ENCODE results near the gene EFCAB7. TPM values are rescaled to one million over a fixed set of nuclear protein-coding genes. Genes with fewer than 3 reads are reported as not detected.

Gene EFCAB7
- total and polyA plus RNA-seq, 2 of the 8 experiments (the other 6 are each of a cell fraction or from before 2014, with no cell fraction given) = 1.1 to 3.1 TPM

GRCh38 chr1:63621698-63622097, 98.4 kb downstream of the EFCAB7 start (continued):
- no peak for TF ChIP-seq RAD21 (IDR thresholded peaks at IDR 0.05 in 1 of 2, conservative IDR thresholded peaks at IDR 0.05 in 1 of 2; ENCODE audit: low read depth in 2 of 2, low read length in 2 of 2)
- TF ChIP-seq YY1 (IDR thresholded peaks at IDR 0.05; ENCODE audit: low read depth, low read length) = no peak
- no peak for TF ChIP-seq CBX5 (IDR thresholded peaks at IDR 0.05; ENCODE audit: low read depth, low read length)
- no peak for TF ChIP-seq BACH1 (IDR thresholded peaks at IDR 0.05; ENCODE audit: low read length)
- no peak for TF ChIP-seq PHF8 (conservative IDR thresholded peaks at IDR 0.05; ENCODE audit: low read depth, low read length)

Small RNAs within 50 kb of the gene (small RNA-seq; reads per million reads assigned to genes)
- not detected for gene RF02105 (ENCODE audit: insufficient read depth)
- gene RF02106 (ENCODE audit: insufficient read depth) = not detected
- not detected for gene RF02107 (ENCODE audit: insufficient read depth)
- not detected for gene RF02108 (ENCODE audit: insufficient read depth)
- gene RF02109 (ENCODE audit: insufficient read depth) = not detected
- gene RF02110 (ENCODE audit: insufficient read depth) = not detected
- gene RN7SL488P (ENCODE audit: insufficient read depth) = not detected
- gene RNU7-123P (ENCODE audit: insufficient read depth) = not detected

Other genes with a start within 250 kb of the EFCAB7 start
- 33.7 and 35.8 TPM in 2 replicates for gene FOXD3, start 201.0 kb upstream of the EFCAB7 start, total RNA-seq (2021; fragmentation: NEBNext Ultra II Directional; extraction: Animal tissue kit (Norgen Biotek cat#: 25700))
- 8.7 and 12.8 TPM in 2 replicates for gene FOXD3, start 201.0 kb upstream of the EFCAB7 start, polyA plus RNA-seq (2011; rRNA removed)
- 25.1 and 26.8 TPM in 2 replicates for gene ALG6, start 155.9 kb upstream of the EFCAB7 start, total RNA-seq (2021; fragmentation: NEBNext Ultra II Directional; extraction: Animal tissue kit (Norgen Biotek cat#: 25700))
- 8.4 and 17.8 TPM in 2 replicates for gene ALG6, start 155.9 kb upstream of the EFCAB7 start, polyA plus RNA-seq (2011; rRNA removed)
- 43.3 and 49.1 TPM in 2 replicates for gene ITGB3BP, start 300 bp upstream of the EFCAB7 start, total RNA-seq (2021; fragmentation: NEBNext Ultra II Directional; extraction: Animal tissue kit (Norgen Biotek cat#: 25700))
- gene ITGB3BP, start 300 bp upstream of the EFCAB7 start, polyA plus RNA-seq (2011; rRNA removed) = 8.4 and 17.6 TPM in 2 replicates
- 60.2 and 65.4 TPM in 2 replicates for gene PGM1, start 69.9 kb downstream of the EFCAB7 start, total RNA-seq (2021; fragmentation: NEBNext Ultra II Directional; extraction: Animal tissue kit (Norgen Biotek cat#: 25700))
- 33.0 and 37.4 TPM in 2 replicates for gene PGM1, start 69.9 kb downstream of the EFCAB7 start, polyA plus RNA-seq (2011; rRNA removed)

Measured in H1 (cell line).